SW480 (cell line): ENCODE data around the gene SRGAP3.
A peak's percentile ranks its signal among the peaks of the same experiment; 100 is the strongest.

Experiments used
- DNase-seq: peaks from one replicate; pipeline ENCODE4 v3.0.0-alpha.2; 2016; ENCODE audit warnings: low spot score

SRGAP3 gene

GRCh38 chr3:8985411-8985831 is 264.0 kb downstream of the SRGAP3 start:
- no peak for DNase-seq

DNA sequence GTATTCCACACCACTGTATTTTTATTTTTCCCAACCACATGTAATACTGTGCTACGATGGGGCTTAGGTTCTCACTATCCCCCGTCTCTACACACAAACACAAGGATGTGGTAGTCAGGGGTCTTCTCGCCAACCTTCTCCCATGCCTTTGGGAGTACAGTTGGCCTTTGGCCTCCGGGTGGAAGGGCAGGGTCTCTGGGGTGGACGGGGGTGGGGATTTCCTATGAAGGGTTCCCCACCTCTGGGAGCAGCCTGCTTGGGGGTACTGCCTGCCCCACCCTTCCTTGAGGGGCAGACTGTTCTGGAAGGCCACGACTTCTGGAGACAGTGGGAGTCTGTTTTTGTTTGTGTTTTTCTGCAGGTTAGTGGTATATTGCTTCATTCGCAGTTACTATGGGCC is 264.9 kb downstream of the SRGAP3 start:
- no peak for DNase-seq

DNA sequence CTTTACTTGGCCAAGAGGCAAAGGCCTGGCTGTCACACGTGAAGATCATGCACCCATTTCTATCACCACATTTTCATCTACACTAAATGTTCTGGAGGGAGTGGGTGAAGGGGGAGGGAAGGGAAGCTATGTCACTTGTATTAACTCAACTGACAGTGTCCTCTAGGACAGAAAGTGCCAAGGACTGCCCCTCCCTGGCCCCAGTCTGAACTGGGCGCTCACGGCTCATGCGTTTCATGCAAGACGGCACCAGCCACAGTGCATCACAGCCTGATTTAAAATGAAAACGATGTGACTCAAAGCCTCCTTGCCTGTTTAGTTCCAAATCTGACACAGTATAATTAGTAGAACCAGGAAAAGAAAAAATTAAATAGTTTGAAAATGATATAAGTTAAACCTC is 265.4 kb downstream of the SRGAP3 start:
- DNase-seq = no peak

DNA sequence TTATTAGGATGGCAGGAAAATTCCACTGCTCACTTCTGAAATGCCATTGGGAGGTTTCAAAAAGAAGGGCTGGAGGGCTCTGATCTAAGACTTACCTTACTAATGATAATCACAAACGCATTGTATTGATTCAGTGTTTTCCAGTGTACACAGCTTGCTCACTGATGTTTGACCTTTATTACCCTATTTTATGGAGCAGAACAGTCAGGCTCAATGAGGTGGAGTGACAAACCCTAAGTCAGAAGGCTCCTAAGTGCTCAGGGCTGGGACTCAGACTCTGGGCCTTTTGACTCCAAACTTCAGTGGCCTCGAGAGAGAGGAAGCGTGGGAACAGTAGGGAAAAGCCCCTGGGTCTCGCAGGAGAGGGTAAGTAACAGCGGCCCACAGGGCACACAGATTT is 265.9 kb downstream of the SRGAP3 start:
- no peak for DNase-seq

DNA sequence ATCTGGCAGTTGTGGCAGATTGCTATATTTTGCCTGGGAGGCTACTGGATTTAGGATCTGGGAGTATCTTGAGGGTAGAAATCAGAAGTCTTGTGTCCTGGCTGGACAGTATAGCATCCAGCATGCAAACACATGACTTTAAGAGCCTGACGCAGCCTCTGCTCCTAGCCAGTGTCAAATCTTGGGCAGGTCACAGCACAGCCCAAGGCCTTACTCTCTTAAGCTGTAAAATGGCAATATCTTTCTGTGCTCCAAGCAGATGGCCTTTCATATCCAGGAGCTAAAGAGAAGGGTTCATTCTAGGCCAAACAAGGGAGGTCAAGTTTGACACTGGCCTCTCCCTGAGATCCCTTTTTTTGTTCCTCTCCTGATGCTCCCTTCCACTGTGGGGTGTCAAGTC is 266.4 kb downstream of the SRGAP3 start:
- DNase-seq = no peak

DNA sequence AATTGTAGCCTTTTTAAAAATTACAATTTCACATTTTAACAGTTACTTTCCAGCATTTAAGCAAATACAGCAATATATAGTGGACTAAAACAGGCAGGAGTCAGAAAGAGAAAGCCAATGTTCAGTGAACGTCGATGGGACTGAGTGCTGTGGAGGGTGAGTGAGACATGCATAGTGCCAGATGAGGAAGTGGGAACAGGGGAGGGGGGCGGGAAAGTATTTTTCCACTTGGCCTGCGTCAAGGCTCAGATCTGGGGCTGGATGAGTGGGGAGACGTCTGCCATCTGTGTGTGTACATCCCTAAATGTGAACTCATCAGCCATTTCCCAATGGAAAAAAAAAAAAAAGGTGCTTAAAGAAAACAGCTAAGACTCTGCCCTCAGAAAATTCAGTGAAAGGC is 266.9 kb downstream of the SRGAP3 start:
- no peak for DNase-seq

DNA sequence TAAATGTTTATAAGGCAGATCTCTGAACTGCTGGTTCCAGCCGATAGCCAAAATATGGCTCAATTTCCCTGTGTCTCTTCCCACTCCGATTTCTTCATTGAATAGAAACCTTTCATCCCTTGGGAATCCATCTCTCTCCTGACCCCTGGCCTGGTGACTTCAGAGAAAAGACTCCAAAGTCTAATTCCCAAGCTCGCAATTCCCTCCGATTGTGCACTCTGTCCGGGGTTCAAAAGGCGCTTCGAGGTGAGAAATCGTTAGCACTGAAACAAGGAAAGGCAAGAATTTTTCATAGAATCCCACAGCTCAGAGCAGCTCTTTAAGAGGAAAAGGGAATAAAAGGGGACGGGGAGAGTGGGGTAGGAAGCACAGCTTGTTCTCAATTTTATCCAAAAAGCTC is 267.7 kb downstream of the SRGAP3 start:
- DNase-seq = no peak

DNA sequence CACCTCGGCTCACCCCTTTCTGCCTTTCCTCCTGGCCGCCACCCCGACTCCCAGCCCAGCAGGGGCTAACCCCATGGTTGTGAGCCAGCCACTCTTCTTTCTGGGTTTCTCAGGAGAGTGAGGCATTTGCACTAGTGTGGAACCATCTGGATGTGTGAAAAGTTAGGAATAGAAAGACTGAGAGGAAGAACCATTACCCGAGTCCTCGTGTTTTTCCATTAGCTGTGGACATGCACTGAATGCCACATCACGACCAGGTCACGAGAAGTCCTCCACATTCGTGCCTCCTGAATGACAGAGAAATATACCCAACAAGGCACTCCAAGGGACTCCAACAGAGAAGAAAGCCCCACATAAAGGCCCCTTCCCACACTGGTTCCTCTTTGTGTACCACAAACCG is 268.1 kb downstream of the SRGAP3 start:
- DNase-seq = no peak

- no peak for DNase-seq
These were observed 268.6 kb downstream of the SRGAP3 start for GRCh38 chr3:8980756-8981257.

DNA sequence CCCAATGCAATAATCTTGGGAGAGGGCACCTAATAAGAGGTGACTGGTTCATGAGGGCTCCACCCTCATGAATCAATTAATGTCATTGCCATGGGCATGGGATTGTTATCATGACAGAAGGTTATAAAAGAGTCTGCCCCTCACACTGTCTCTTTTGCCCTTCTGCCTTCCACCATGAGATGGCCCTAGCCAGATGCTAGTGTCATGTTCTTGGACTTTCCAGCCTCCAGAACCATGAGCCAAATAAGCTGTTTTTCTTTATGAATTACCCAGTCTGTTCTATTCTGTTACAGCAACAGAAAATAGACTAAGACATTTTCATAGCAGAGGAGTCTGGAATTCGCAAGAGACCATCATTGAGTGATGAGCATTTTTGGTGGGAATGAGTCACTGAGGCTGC is 270.2 kb downstream of the SRGAP3 start:
- DNase-seq = no peak

- DNase-seq = no peak
These were observed 270.9 kb downstream of the SRGAP3 start for GRCh38 chr3:8978551-8978950.

DNA sequence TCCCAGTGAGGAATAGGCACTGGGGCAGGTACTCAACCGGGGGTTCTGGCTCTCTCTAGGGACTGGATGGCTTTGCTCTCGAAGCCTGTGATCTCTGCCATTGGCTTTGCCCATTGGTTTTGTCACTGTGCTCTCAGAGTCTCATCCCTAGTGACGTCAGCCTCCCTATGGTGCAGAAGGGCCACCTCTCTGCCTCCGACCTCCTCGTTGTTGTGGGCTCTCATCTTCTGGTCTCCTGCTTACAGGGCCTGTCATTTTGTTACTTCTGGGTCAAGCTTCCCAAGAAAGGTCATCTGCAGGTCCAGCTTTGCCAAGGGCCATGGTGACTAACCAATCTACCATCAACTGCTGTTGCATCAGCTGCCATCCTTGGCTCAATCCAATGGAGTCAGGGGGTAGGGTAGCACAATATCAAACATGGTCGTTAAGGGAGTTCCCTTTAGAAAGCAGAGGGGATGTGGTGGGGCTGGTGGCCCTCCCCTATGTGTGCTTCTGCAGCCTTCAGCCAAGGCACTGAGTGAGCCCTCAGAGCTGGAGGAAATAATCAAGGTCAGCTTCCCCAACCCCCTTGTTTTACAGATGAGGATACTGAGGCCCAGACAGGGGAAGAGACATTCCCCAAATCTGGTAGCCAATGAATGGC is 272.8 kb downstream of the SRGAP3 start:
- no peak for DNase-seq

DNA sequence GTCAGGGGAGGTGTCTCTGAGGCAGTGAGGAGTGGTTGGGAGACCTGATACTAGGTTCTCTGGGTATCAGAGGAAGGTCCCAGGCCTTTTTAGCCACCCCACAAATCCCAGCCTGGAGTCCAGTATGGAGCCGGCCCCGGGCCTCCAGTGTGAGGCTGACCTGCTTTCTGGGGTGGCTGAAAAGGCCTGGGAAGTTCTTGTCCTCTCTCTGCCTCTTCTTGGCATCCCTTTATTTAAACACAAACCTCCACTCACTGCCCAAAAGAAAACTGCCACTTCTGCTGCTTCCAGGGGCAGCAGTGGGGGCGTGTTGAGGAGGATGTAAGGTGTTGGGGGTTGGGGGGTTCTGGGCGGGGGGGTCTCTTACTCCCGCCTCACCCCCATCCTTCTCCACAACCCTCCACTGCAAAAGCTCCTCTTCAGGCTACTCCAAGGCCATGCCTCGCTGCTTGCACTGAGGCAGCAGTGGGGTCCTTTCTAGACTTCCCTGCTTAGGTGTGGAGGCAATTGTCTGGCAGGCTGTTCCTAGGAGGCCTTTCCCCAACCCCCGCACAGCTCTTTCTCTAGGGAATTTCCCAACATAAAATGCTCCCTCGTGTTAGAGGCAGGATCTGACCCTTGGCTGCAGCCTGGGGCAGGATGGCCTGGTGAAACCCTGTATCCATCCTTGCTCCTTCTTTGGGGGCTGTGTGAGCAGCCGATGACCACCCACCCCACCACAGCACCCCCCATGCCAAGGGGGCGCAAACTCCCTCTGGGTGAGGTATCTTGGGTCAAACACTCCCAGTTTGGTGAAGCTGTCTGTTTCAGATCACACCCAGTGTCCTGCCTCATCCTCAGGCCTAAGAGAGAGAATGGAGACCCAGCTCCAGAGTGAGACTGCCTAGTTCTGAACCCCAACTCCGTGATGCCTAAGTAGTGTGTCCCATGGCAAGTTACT is 274.1 kb downstream of the SRGAP3 start:
- no peak for DNase-seq

DNA sequence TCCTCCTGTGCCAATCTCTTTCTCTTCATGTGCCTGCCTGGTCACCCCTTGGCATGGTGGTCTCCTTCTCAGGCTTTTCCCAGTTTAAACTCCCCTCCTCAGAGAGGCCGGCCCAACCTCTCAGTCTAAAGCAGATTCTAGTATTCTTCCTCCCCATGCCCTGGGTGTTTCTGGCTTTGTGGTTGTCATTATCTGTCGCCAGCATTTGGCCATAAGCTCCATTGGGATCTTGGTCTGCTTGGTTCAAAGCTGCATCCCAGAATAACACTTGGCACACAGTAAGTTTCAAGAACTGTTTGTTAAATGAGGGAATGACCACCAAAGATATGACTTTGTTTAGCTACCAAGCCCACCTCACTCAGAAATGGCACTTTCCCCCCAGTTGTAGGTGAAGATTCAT is 275.0 kb downstream of the SRGAP3 start:
- DNase-seq = no peak

DNA sequence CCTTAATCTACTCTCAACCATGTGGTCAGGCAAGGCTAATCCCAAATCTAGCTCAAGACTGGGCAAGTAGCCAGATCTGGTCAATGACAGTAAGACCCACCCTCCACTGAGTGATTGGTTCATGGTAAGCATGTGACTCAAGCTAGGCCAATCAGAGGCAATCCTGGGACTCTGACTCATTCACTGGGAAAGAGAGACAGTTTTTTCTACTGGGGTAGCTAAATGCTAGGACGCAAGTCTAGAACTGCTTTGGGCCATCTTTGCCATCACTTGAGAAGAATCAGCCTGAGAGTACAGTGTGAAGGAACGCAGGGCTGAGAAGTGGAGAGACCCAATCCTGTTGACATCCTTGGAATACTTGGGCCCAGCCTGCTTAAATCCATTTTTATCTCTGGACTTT is 276.8 kb downstream of the SRGAP3 start:
- DNase-seq = peak; percentile 48

GRCh38 chr3:8970971-8971589 is 278.4 kb downstream of the SRGAP3 start:
- peak; percentile 43 for DNase-seq

- DNase-seq = no peak
These were observed 280.2 kb downstream of the SRGAP3 start for GRCh38 chr3:8969241-8969640.

DNA sequence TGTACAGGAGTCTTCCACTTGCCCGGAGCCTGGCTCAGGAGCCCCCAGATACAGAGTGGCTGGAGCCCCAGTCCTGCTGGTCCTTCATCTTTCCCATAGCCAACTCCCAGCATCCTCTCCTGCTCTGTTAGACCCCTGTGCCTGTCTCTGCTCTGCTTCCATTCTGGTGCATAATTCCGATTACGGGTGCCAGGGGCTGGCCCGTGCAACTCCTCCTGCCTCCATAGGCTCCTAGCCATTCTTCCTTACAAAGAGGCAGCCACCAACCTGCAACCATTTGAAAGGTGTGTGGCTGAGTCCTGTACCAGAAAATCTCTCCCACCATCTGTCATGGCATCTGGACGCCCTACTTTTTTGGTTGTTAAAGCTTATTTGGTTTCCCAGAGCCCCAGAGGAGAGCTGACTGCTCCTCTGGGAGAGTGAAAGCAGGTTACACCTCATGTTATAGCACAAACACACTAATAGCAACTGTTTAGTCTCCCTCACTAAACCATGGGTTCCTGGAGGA is 281.0 kb downstream of the SRGAP3 start:
- DNase-seq = no peak

DNA sequence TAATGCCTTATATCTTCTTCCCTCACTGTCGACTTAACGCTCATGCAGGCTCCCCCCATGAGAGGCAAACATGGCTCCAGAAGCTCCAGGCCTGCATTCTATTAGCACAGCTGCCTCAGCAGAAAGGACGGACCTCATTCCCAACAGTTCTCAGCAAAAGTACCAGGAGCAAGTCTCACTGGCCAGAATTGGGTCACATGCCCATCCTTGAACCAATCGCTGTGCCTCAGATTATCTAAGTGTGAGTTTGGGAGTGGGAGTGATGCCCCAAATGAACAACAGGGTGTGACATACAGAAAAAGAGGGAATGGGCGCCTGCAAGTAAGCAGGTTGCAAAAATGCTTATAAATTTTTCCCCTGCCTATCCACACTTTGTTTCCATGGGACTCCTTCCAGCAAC is 281.9 kb downstream of the SRGAP3 start:
- DNase-seq = no peak

GRCh38 chr3:8966820-8967348 is 282.6 kb downstream of the SRGAP3 start:
- DNase-seq = no peak

GRCh38 chr3:8966150-8966819 is 283.2 kb downstream of the SRGAP3 start:
- no peak for DNase-seq
